Heart left ventricle (tissue), 13 donors: ENCODE measurements around the gene SOX6.

Source experiments
- CTCF ChIP-seq, 12 donors: fragments of 200-600 bp; sonication (generic) in 4 of 12; IDR thresholded peaks; one replicate each; pipeline versions ENCODE4 v1.5.0 to v1.8.0; 2018 to 2022; ENCODE audit warnings: antibody characterized with exemption in 12 of 12, mild to moderate bottlenecking in 5 of 12
- POLR2A ChIP-seq, 2 donors: fragments of 450-650 bp; IDR thresholded peaks; one replicate each; pipeline ENCODE4 v1.6.1; 2017; ENCODE audit warnings: antibody characterized with exemption in 2 of 2, mild to moderate bottlenecking in 2 of 2, moderate library complexity in 2 of 2
- donor health status: ischemic (EF 13 %, LVEDD 7.1; RV severe dilation, severe dysfunction).
- donor health status: DM: no; HTN: yes; CAD: no.
- donor health status: DM: no; HTN: no; CAD: no.
- donor health status: ischemic (EF 25% LVEDD 6.9; RV normal size, moderate dysfunction).
- donor health status: ischemic (EF 25% LVEDD 5.7; RV mildly dilated, moderate dysfunction).
- donor health status: ischemic (EF 35%, LVEDD 5.7; RV mildly dilated, moderate dysfunction).
- donor health status: nonischemic (EF 11% LVEDD 7.7; RV severe dilation, severe dysfunction).
- donor health status: DM: yes; HTN: yes; CAD: no.
- donor health status: PGD.
- donor health status: ischemic (EF 29% LVEDD 5.4; RV normal size, mild dysfunction).
- donor health status: nonischemic (EF 23%, LVEDD 6.1; RV moderate dilation, normal function).

GRCh38 chr11:16242806-16243205 is 113.5 kb downstream of the SOX6 start:
- TF ChIP-seq CTCF (IDR thresholded peaks at IDR 0.05) (no peak), POLR2A (IDR thresholded peaks at IDR 0.05) (no peak)
